ENCODE data around the gene CRELD1. TPM values are rescaled to one million over a fixed set of nuclear protein-coding genes. Genes with fewer than 3 reads are reported as not detected.

The CRELD1 gene
- total and polyA plus RNA-seq, 10 donors, result 17.7 to 40.9 (median 30.6) TPM

Small RNA genes lying within 50 kb of the gene (small RNA-seq; reads per million reads assigned to genes)
- gene RNU6-882P, result 0 reads per million in 4 donors

Other genes starting within 250 kb of the CRELD1 start
- under 1 TPM in 1 of 7 donors, not detected in 6; 0.63 TPM for gene CPNE9, start 230.0 kb upstream of the CRELD1 start, total RNA-seq
- gene CPNE9, start 230.0 kb upstream of the CRELD1 start, polyA plus RNA-seq, result under 1 TPM; 0.15 to 0.22 (median 0.17) TPM
- gene BRPF1, start 202.1 kb upstream of the CRELD1 start, total RNA-seq, result 10 to 100 TPM; 24.9 to 31.9 (median 27.0) TPM
- 1 to 10 TPM; 5.5 to 9.3 (median 6.4) TPM for gene BRPF1, start 202.1 kb upstream of the CRELD1 start, polyA plus RNA-seq
- gene OGG1, start 183.9 kb upstream of the CRELD1 start, total RNA-seq, result 10 to 100 TPM; 22.0 to 34.5 (median 28.1) TPM
- 10 to 100 TPM in 2 of 3 donors, 1 to 10 TPM in 1; 9.3 to 16.7 (median 15.9) TPM for gene OGG1, start 183.9 kb upstream of the CRELD1 start, polyA plus RNA-seq
- gene CAMK1, start 163.9 kb upstream of the CRELD1 start, total RNA-seq, result 10 to 100 TPM; 10.1 to 30.5 (median 22.6) TPM
- gene CAMK1, start 163.9 kb upstream of the CRELD1 start, polyA plus RNA-seq, result 10 to 100 TPM; 14.5 to 29.8 (median 28.2) TPM
- 10 to 100 TPM; 38.6 to 73.7 (median 51.4) TPM for gene TADA3, start 141.4 kb upstream of the CRELD1 start, total RNA-seq
- gene TADA3, start 141.4 kb upstream of the CRELD1 start, polyA plus RNA-seq, result 10 to 100 TPM; 33.6 to 48.3 (median 41.5) TPM
- 100 to 1,000 TPM; 156 to 238 (median 199) TPM for gene ARPC4, start 140.8 kb upstream of the CRELD1 start, total RNA-seq
- 100 to 1,000 TPM in 2 of 3 donors, 10 to 100 TPM in 1; 98.9 to 144 (median 125) TPM for gene ARPC4, start 140.8 kb upstream of the CRELD1 start, polyA plus RNA-seq
- 100 to 1,000 TPM in 2 of 7 donors, 10 to 100 TPM in 5; 59.5 to 143 (median 78.9) TPM for gene TTLL3, start 123.6 kb upstream of the CRELD1 start, total RNA-seq
- gene TTLL3, start 123.6 kb upstream of the CRELD1 start, polyA plus RNA-seq, result 10 to 100 TPM; 24.8 to 58.1 (median 47.3) TPM
- 10 to 100 TPM; 26.9 to 41.7 (median 30.2) TPM for gene RPUSD3, start 89.8 kb upstream of the CRELD1 start, total RNA-seq
- 10 to 100 TPM; 21.3 to 34.5 (median 25.1) TPM for gene RPUSD3, start 89.8 kb upstream of the CRELD1 start, polyA plus RNA-seq
- not detected for gene CIDEC, start 53.6 kb upstream of the CRELD1 start, total RNA-seq
- under 1 TPM in 2 of 3 donors, not detected in 1; 0.13 to 0.24 TPM for gene CIDEC, start 53.6 kb upstream of the CRELD1 start, polyA plus RNA-seq
- 10 to 100 TPM; 17.1 to 41.3 (median 23.6) TPM for gene JAGN1, start 43.2 kb upstream of the CRELD1 start, total RNA-seq
- 10 to 100 TPM; 22.0 to 33.4 (median 28.1) TPM for gene JAGN1, start 43.2 kb upstream of the CRELD1 start, polyA plus RNA-seq
- 1 to 10 TPM; 1.0 to 5.1 (median 1.9) TPM for gene IL17RE, start 31.0 kb upstream of the CRELD1 start, total RNA-seq
- 1 to 10 TPM in 1 of 3 donors, under 1 TPM in 2; 0.57 to 1.7 (median 0.64) TPM for gene IL17RE, start 31.0 kb upstream of the CRELD1 start, polyA plus RNA-seq
- 10 to 100 TPM; 10.7 to 24.1 (median 19.7) TPM for gene IL17RC, start 16.7 kb upstream of the CRELD1 start, total RNA-seq
- 10 to 100 TPM in 2 of 3 donors, 1 to 10 TPM in 1; 6.6 to 24.6 (median 12.6) TPM for gene IL17RC, start 16.7 kb upstream of the CRELD1 start, polyA plus RNA-seq
- gene PRRT3, start 18.6 kb downstream of the CRELD1 start, total RNA-seq, result 1 to 10 TPM in 6 of 7 donors, under 1 TPM in 1; 0.85 to 2.4 (median 1.9) TPM
- gene PRRT3, start 18.6 kb downstream of the CRELD1 start, polyA plus RNA-seq, result under 1 TPM; 0.65 to 0.99 (median 0.72) TPM
- gene EMC3, start 53.0 kb downstream of the CRELD1 start, total RNA-seq, result 10 to 100 TPM; 32.8 to 61.4 (median 47.1) TPM
- 10 to 100 TPM; 16.3 to 35.3 (median 18.0) TPM for gene EMC3, start 53.0 kb downstream of the CRELD1 start, polyA plus RNA-seq
- gene FANCD2, start 92.6 kb downstream of the CRELD1 start, total RNA-seq, result 10 to 100 TPM in 6 of 7 donors, 1 to 10 TPM in 1; 9.3 to 19.5 (median 13.6) TPM
- gene FANCD2, start 92.6 kb downstream of the CRELD1 start, polyA plus RNA-seq, result 10 to 100 TPM; 12.5 to 20.2 (median 13.6) TPM
- not detected for gene FANCD2OS, start 174.4 kb downstream of the CRELD1 start, total RNA-seq
- not detected for gene FANCD2OS, start 174.4 kb downstream of the CRELD1 start, polyA plus RNA-seq
- 10 to 100 TPM; 69.8 to 96.6 (median 90.2) TPM for gene BRK1, start 181.8 kb downstream of the CRELD1 start, total RNA-seq
- gene BRK1, start 181.8 kb downstream of the CRELD1 start, polyA plus RNA-seq, result 100 to 1,000 TPM; 137 to 215 (median 215) TPM
- gene VHL, start 207.9 kb downstream of the CRELD1 start, total RNA-seq, result 10 to 100 TPM; 53.9 to 75.9 (median 64.6) TPM
- 10 to 100 TPM; 44.3 to 70.1 (median 46.5) TPM for gene VHL, start 207.9 kb downstream of the CRELD1 start, polyA plus RNA-seq
- 10 to 100 TPM in 3 of 7 donors, 1 to 10 TPM in 4; 4.8 to 11.8 (median 9.4) TPM for gene IRAK2, start 231.1 kb downstream of the CRELD1 start, total RNA-seq
- gene IRAK2, start 231.1 kb downstream of the CRELD1 start, polyA plus RNA-seq, result 1 to 10 TPM; 1.4 to 3.4 (median 2.7) TPM